GM19351 (cell line): ENCODE measurements around the gene TREH.
"Not testable (repeated sequence)": the region's sequence is repeated elsewhere in the genome, so short reads cannot be mapped to it uniquely, and the experiment has no call there.

Experiments
- ATAC-seq: cut with Tn5 transposase; IDR thresholded peaks from one replicate; pipeline ENCODE4 v1.9.1; 2021; ENCODE audit warnings: mild to moderate bottlenecking, moderate library complexity; ENCODE audit not compliant: unreplicated experiment

Gene TREH

GRCh38 chr11:118679483-118679882 lies at the start of gene TREH:
Gene TREH (minus strand): TSS chr11:118679650. CDS start chr11:118679627, 23 bp downstream.
- ATAC-seq = no peak

GRCh38 chr11:118728112-118728511 lies 48.7 kb upstream of the TREH start:
- ATAC-seq = not testable (repeated sequence)

GRCh38 chr11:118727721-118728066 lies 48.2 kb upstream of the TREH start:
- ATAC-seq = not testable (repeated sequence)

DNA sequence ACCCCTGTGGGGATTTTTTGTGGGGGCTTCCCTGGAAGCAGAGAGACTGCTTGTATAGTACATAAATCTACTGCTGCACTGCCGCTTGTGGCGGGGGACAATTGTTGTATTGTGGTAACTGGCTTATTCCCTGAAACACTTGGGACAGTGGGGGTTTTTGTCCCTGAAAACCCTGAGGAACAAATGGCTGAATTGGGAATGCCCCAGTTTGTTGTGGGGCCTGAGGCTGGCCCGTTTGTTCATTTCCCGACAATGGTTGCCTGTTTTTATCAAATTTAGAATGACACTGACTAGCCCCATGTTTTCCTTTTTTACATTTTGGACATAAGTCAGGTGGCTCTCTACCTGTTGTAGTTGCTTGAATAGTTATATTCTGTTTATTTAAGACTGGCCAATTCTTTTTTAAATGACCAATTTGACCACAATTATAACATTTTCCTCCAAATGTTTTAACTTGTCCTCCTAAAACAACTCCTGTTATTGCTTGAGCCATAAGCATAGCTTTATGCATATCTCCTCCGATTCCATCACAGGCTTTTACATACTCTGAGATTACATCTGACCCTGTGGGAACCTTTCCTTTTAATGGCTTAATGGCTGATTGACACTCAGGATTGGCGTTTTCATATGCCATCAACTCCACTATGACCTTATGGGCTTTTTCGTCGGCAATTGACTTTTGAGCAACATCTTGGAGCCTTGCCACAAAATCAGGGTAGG lies 47.7 kb upstream of the TREH start:
- not testable (repeated sequence) for ATAC-seq

- ATAC-seq = not testable (repeated sequence)
Observed at GRCh38 chr11:118721478-118722015, 42.1 kb upstream of the TREH start.

GRCh38 chr11:118720740-118721139 lies 41.3 kb upstream of the TREH start:
- not testable (repeated sequence) for ATAC-seq

DNA sequence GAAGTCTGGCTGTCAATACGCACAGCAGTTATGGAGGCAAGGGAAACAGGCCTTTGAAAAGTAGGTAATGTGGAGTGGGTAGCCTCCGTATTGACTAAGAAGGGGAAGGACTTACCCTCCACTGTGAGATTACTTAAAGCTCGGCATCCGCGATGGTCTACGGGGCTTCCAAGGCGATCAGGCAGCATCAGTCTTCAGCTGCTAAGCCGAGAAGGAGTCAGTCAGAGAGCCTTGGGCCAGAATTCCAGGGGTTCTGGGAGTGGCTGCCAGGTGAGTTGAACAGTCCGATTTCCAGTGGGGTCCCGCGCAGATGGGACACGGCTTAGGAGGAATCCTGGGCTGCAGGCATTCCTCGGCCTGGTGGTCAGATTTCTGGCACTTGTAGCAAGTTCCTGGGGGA lies 40.6 kb upstream of the TREH start:
- not testable (repeated sequence) for ATAC-seq

DNA sequence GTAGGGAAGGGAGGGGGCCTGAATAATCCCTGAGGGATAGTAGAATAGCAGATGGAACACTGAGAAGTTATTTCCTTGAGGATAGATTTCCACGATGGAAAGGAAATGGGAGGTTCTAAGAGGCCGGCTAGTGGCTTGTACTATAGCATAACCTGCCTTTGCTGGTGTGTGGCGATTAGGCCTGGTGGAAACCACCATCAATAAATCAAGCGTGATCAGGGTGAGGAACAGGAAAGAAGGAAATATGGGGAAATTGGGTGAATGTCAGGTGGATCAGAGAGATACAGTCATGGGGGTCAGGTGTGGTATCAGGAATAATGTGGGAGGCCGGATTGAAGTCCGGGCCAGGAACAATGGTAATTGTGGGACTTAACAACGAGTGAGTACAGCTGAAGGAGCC lies 39.1 kb upstream of the TREH start:
- ATAC-seq = not testable (repeated sequence)

DNA sequence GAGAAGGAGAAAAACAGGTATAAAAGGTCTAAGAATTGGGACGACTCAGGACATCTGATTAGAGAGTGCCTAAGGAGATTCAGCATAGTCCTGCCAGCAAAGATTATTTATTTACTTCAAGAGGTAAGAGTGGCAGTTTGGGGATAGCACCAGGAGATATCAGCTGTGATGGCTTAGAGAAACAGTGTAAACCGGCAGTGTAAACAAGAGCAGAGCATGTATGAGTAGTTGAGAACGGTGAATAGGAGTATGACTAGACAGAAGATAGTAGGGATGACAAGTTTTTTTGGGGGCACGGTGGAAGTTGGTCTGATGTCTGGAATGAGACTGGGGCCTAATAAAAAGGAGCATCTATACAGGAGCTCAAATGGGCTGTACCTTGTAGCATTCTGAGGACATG lies 38.3 kb upstream of the TREH start:
- ATAC-seq = not testable (repeated sequence)

DNA sequence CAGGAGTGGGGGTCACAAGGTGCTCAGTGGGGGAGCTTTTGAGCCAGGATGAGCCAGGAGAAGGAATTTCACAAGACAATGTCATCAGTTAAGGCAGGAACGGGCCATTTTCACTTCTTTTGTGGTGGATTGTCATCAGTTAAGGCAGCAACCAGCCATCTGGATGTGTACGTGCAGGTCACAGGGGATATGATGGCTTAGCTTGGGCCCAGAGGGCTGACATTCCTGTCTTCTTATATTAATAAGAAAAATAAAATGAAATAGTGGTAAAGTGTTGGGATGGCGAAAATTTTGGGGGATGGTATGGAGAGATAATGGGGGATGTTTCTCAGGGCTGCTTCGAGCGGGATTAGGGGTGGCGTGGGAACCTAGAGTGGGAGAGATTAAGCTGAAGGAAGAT lies 37.8 kb upstream of the TREH start:
- not testable (repeated sequence) for ATAC-seq

GRCh38 chr11:118715837-118716260 lies 36.4 kb upstream of the TREH start:
- no peak for ATAC-seq

GRCh38 chr11:118715245-118715831 lies 35.9 kb upstream of the TREH start:
- ATAC-seq = peak; percentile 54

GRCh38 chr11:118714816-118715215 lies 35.4 kb upstream of the TREH start:
- ATAC-seq = no peak

GRCh38 chr11:118714416-118714815 lies 35.0 kb upstream of the TREH start:
- not testable (repeated sequence) for ATAC-seq

GRCh38 chr11:118708296-118708695 lies 28.8 kb upstream of the TREH start:
- no peak for ATAC-seq

DNA sequence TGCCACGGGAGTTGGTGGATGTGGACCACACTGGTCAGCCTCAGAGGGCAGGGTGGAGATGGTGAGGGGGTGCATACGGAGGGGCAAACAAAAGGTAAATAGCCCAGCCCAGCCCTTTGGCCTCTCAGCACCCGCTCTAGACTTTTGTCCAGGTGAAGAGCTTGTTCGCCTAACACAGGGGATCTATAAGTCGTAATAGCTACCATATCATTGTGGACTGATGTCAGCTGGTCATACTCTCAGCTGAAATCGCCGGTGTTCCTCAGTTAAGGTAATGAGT lies 27.0 kb upstream of the TREH start:
- ATAC-seq = no peak

DNA sequence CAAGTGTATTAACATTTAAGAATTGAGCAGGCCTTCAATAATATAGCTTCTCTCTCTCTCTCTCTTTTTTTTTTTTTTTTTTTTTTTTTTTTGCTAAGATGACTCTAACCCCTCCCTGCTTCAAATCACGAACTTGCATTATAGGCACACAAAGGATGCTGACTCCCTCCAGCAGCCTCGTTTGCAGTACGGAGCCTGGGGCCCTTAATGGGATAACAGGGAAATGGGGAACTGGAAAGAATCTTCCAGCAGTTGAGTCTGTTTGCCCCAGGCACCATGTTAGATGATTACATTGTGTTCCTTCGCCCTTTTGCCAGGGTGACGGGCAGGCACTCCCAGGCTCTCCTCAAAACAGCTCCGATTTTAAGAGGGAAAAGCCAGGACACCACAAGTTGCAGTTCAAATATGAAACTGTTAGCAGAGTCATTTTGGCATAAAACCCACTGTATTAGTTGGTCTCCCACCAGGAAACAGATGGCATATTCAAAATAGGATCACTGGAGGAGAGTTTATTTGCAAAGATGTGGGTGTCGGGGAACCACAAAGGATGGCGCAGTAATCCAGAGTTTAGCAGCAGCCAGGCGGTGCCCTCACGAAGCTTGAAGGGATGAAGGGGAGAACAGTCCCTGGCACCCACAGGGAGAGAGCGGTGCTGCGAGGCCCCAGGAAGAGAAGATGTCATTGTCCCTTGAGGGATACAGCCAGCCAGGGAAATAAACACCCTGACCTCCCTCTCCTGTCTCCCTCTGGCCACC lies 26.5 kb upstream of the TREH start:
- ATAC-seq = no peak

DNA sequence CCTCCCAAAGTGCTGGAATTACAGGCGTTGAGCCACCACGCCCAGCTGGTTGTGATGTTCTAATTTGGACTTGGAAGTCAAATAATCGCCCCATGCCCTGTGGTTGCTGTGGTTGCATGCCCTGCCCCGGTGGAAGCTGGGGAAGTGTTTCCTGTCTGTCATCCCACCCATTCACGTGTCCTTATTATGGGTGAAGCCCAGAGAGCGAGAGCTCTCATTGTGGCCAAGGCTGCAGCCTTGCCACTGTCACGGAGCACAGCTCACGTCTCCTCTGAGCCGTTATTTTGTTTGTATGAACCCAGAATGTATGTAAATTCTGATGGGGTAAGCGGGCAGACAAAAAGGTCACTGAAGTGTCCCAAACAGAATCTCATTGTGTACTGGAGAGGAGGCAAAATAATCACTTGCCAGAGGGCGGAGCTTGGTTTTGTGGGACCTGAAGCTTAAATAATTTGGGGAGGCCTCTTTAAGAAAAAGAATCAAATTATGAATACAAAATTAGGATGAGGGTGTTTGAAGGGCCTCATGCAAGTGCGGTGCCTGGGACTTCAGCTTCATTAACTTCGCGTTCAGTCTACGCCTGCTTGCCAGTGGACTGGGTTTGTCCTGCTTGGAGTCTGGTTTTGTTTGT lies 25.8 kb upstream of the TREH start:
- ATAC-seq = no peak

- ATAC-seq = no peak
Observed at GRCh38 chr11:118703563-118704106, 24.2 kb upstream of the TREH start.

- no peak for ATAC-seq
Observed at GRCh38 chr11:118699506-118700220, 20.2 kb upstream of the TREH start.
